GM13977 (cell line): Measurements from ENCODE around the gene KLF12.

Source experiments
- DNase-seq: peaks from one replicate; pipeline ENCODE4 v3.0.0; 2012; ENCODE audit warnings: low spot score
- CTCF ChIP-seq: IDR thresholded peaks from 2 replicates; pipeline ENCODE4 v1.5.1; 2012; ENCODE audit warnings: mild to moderate bottlenecking, control low read depth; ENCODE audit not compliant: insufficient read depth; ENCODE audit errors: extremely low read depth, missing control alignments
- in situ Hi-C: fragments of 300-500 bp; cut with MboI; formaldehyde crosslinking; loops from one replicate; pipeline ENCODE4 v1.12.0; 2022; ENCODE audit warnings: low sequenced_read_pairs, low pct_unique_long_range_greater_than_20kb, mixed read lengths, inconsistent platforms; ENCODE audit not compliant: unreplicated experiment

KLF12 gene

GRCh38 chr13:74166261-74167004 is 32.2 kb upstream of the KLF12 start:
- in situ Hi-C loops: no loop called here
- no peak for TF ChIP-seq CTCF
- no peak for DNase-seq

GRCh38 chr13:74162782-74163181 is 28.6 kb upstream of the KLF12 start:
- in situ Hi-C loops: no loop called here

GRCh38 chr13:74162135-74162534 is 27.9 kb upstream of the KLF12 start:
- no peak for DNase-seq
- TF ChIP-seq CTCF: no peak
- in situ Hi-C loops: no loop called here

More at GRCh38 chr13:74162782-74163181, 28.6 kb upstream of the KLF12 start:
- DNase-seq: no peak
- TF ChIP-seq CTCF: no peak

GRCh38 chr13:74158571-74159352 is 24.6 kb upstream of the KLF12 start:
- in situ Hi-C loops: no loop called here
- no peak for TF ChIP-seq CTCF
- DNase-seq: no peak

- no peak for TF ChIP-seq CTCF
- DNase-seq: no peak
- in situ Hi-C loops: no loop called here
Measured at GRCh38 chr13:74158028-74158427, 23.8 kb upstream of the KLF12 start.

- in situ Hi-C loops: no loop called here
- TF ChIP-seq CTCF: no peak
- no peak for DNase-seq
Measured at GRCh38 chr13:74154981-74155380, 20.8 kb upstream of the KLF12 start.
